Thyroid gland (tissue), 4 donors: ENCODE measurements around the gene RARB. TPM values are rescaled to one million over a fixed set of nuclear protein-coding genes. Genes with fewer than 3 reads are reported as not detected.
A peak's percentile ranks its signal among the peaks of the same experiment; 100 is the strongest.

ENCODE experiments used
- DNase-seq, 2 donors: peaks; one replicate each; pipeline ENCODE4 v3.0.0-alpha.2; 2019
- H3K27ac ChIP-seq, 3 donors: fragments of 200-600 bp; sonication (generic); 1 replicate in 2 of 3; 2 replicates in 1 of 3; pipeline ENCODE4 v1.5.1; 2016 to 2019; ENCODE audit warnings: mild to moderate bottlenecking in 1 of 3, moderate library complexity in 1 of 3
- H3K27me3 ChIP-seq: fragments of 200-600 bp; sonication (generic); one replicate; pipeline ENCODE4 v1.5.1; 2019
- H3K36me3 ChIP-seq, 2 donors: fragments of 200-600 bp; sonication (generic); one replicate each; pipeline ENCODE4 v1.5.1; 2016 to 2019
- H3K4me1 ChIP-seq, 2 donors: fragments of 200-600 bp; sonication (generic); one replicate each; pipeline ENCODE4 v1.5.1; 2017 to 2019
- H3K4me3 ChIP-seq, 3 donors: fragments of 200-600 bp; sonication (generic); replicated peaks in 1 of 3; 1 replicate in 2 of 3; 2 replicates in 1 of 3; pipeline ENCODE4 v1.5.1; 2016; ENCODE audit warnings: mild to moderate bottlenecking in 1 of 3
- H3K9me3 ChIP-seq: fragments of 200-600 bp; sonication (generic); one replicate; pipeline ENCODE4 v1.5.1; 2017
- CTCF ChIP-seq, 6 experiments: fragments of 200-600 bp in 3 of 6; fragments of 450-650 bp in 3 of 6; sonication (generic) in 3 of 6; IDR thresholded peaks; one replicate each; pipeline ENCODE4 v1.5.1; 2016 to 2019; ENCODE audit warnings: antibody characterized with exemption in 6 of 6, mild to moderate bottlenecking in 2 of 6, inconsistent platforms in 1 of 6, moderate library complexity in 1 of 6
- POLR2A ChIP-seq, 2 donors: fragments of 450-650 bp; IDR thresholded peaks; one replicate each; pipeline ENCODE4 v1.6.1; 2017; ENCODE audit warnings: antibody characterized with exemption in 2 of 2, mild to moderate bottlenecking in 2 of 2, moderate library complexity in 1 of 2
- WGBS, 2 donors: methylation state at CpG; one replicate each; pipeline ENCODE4 v1.1.5; 2017; 5-methylcytosine and 5-hydroxymethylcytosine counted together
- intact Hi-C: fragments of 100-400 bp; cut with DNase I; formaldehyde crosslinking; loops from one replicate; pipeline ENCODE4 v1.15.1; 2023
- total RNA-seq, 4 donors: library from RNA; depleted of rRNA; stranded (reverse); fragments of >200 nt; gene quantifications; one replicate each; pipeline ENCODE4 v1.2.3, GENCODE V29; 2016

RARB gene
- total RNA-seq, 4 donors from 2014 or later, result 13.6 to 31.5 (median 20.5) TPM

- Histone ChIP-seq H3K27me3 (no peaks in the 10 kb centered on the region), H3K4me1 (peaks cover 19 to 34% of the 10 kb centered on the region in 2 donors), H3K9me3 (no peaks in the 10 kb centered on the region), H3K27ac (peak overlapping the region; percentile 31 to 50 (median 36)), H3K36me3 (no peaks in the 10 kb centered on the region), H3K4me3 (no peak overlapping the region)
- intact Hi-C loops, result no loop called here
- 89 to 90% methylated on average over 3 of the region's 3 CpGs for WGBS, 2 donors
- no peak for DNase-seq
- no peak for TF ChIP-seq CTCF (IDR thresholded peaks at IDR 0.05)
- no peak for TF ChIP-seq POLR2A (IDR thresholded peaks at IDR 0.05)
These were observed 33.9 kb downstream of the RARB start for GRCh38 chr3:25461946-25462345.

- Histone ChIP-seq H3K4me1 (peaks cover 14 to 32% of the 10 kb centered on the region in 2 donors), H3K36me3 (no peaks in the 10 kb centered on the region), H3K9me3 (no peaks in the 10 kb centered on the region), H3K27me3 (no peaks in the 10 kb centered on the region), H3K4me3 (no peak overlapping the region), H3K27ac (peak overlapping the region; percentile 36 to 50 (median 37))
- intact Hi-C loops, result no loop called here
- TF ChIP-seq POLR2A (IDR thresholded peaks at IDR 0.05) (no peak), CTCF (IDR thresholded peaks at IDR 0.05) (no peak)
- 56 to 71% methylated on average over 1 of the region's 1 CpG for whole genome bisulfite sequencing, 2 donors
- DNase-seq, result peak; percentile 64 to 77
These were observed 34.4 kb downstream of the RARB start for GRCh38 chr3:25462495-25462894.

GRCh38 chr3:25463836-25464418 is 35.9 kb downstream of the RARB start:
- WGBS, 2 donors, result 93 to 97% methylated on average over 3 of the region's 3 CpGs
- no peaks in the 10 kb centered on the region for H3K9me3 ChIP-seq
- H3K4me1 ChIP-seq, result peaks cover 14 to 32% of the 10 kb centered on the region in 2 donors
- intact Hi-C loops, result no loop called here
- TF ChIP-seq POLR2A (IDR thresholded peaks at IDR 0.05) (no peak), CTCF (IDR thresholded peaks at IDR 0.05) (no peak)
- no peaks in the 10 kb centered on the region for H3K36me3 ChIP-seq
- no peak overlapping the region for H3K27ac ChIP-seq
- DNase-seq, result no peak
- H3K4me3 ChIP-seq, result no peak overlapping the region
- no peaks in the 10 kb centered on the region for H3K27me3 ChIP-seq

GRCh38 chr3:25465266-25465860 is 37.3 kb downstream of the RARB start:
- 91 to 96% methylated on average over 5 of the region's 5 CpGs for WGBS, 2 donors
- intact Hi-C loops, result no loop called here
- DNase-seq, result no peak
- Histone ChIP-seq H3K9me3 (no peaks in the 10 kb centered on the region), H3K4me3 (no peak overlapping the region), H3K4me1 (peaks cover 22 to 44% of the 10 kb centered on the region in 2 donors), H3K27me3 (no peaks in the 10 kb centered on the region), H3K27ac (no peak overlapping the region), H3K36me3 (no peaks in the 10 kb centered on the region)
- TF ChIP-seq CTCF (IDR thresholded peaks at IDR 0.05), result no peak
- TF ChIP-seq POLR2A (IDR thresholded peaks at IDR 0.05), result no peak

GRCh38 chr3:25468866-25469319 is 40.8 kb downstream of the RARB start:
- Histone ChIP-seq H3K9me3 (no peaks in the 10 kb centered on the region), H3K4me1 (peaks cover 31 to 42% of the 10 kb centered on the region in 2 donors), H3K27ac (peak overlapping the region; percentile 43 to 79 (median 67)), H3K27me3 (no peaks in the 10 kb centered on the region), H3K36me3 (no peaks in the 10 kb centered on the region), H3K4me3 (no peak overlapping the region)
- intact Hi-C loops, result no loop called here
- peak; percentile 59 to 70 for DNase-seq
- WGBS, 2 donors, result 50 to 54% methylated on average over 6 of the region's 6 CpGs
- TF ChIP-seq CTCF (IDR thresholded peaks at IDR 0.05) (peak in 2 of 6 experiments; percentile 7 to 8), POLR2A (IDR thresholded peaks at IDR 0.05) (no peak)
